Measurements from ENCODE around the gene ETV7. TPM values are rescaled to one million over a fixed set of nuclear protein-coding genes. Genes with fewer than 3 reads are reported as not detected.

ETV7 gene
- total RNA-seq, 1 donor from 2014 or later, result 0.59 TPM

DNA sequence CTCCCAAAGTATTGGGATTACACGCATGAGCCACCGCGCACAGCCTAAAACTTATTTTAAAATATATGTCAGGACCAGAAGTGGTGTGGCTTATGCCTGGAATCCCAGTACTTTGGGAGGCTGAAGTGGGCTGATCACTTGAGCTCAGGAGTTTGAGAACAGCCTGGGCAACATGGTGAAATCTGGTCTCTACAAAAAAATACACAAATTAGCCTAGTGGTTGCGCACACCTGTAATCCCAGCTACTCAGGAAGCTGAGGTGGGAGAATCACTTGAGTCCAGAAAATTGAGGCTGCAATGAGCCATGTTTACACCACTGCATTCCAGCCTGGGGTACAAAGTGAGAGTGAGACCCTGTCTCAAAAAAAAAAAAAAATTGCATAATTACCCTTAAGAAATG lies 41.4 kb upstream of the ETV7 start:
- Mint-ChIP-seq H3K4me1 (ENCODE audit: unreplicated experiment) (peaks cover 19% of the 10 kb centered on the region), H3K27ac (ENCODE audit: unreplicated experiment) (no peak overlapping the region), H3K4me3 (ENCODE audit: unreplicated experiment) (no peak overlapping the region), H3K9me3 (ENCODE audit: unreplicated experiment) (no peaks in the 10 kb centered on the region), H3K36me3 (ENCODE audit: unreplicated experiment) (no peaks in the 10 kb centered on the region), H3K27me3 (ENCODE audit: unreplicated experiment) (no peaks in the 10 kb centered on the region)
- TF ChIP-seq, protein P1, sequence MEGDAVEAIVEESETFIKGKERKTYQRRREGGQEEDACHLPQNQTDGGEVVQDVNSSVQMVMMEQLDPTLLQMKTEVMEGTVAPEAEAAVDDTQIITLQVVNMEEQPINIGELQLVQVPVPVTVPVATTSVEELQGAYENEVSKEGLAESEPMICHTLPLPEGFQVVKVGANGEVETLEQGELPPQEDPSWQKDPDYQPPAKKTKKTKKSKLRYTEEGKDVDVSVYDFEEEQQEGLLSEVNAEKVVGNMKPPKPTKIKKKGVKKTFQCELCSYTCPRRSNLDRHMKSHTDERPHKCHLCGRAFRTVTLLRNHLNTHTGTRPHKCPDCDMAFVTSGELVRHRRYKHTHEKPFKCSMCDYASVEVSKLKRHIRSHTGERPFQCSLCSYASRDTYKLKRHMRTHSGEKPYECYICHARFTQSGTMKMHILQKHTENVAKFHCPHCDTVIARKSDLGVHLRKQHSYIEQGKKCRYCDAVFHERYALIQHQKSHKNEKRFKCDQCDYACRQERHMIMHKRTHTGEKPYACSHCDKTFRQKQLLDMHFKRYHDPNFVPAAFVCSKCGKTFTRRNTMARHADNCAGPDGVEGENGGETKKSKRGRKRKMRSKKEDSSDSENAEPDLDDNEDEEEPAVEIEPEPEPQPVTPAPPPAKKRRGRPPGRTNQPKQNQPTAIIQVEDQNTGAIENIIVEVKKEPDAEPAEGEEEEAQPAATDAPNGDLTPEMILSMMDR (IDR thresholded peaks at IDR 0.05), result no peak
- DNase-seq (ENCODE audit: extremely low spot score, unreplicated experiment), result no peak

- no peak overlapping the region for H3K27ac Mint-ChIP-seq (ENCODE audit: unreplicated experiment)
- H3K4me1 Mint-ChIP-seq (ENCODE audit: unreplicated experiment), result peaks cover 16% of the 10 kb centered on the region
- H3K4me3 Mint-ChIP-seq (ENCODE audit: unreplicated experiment), result no peak overlapping the region
- TF ChIP-seq, protein P1 (IDR thresholded peaks at IDR 0.05), result no peak
- DNase-seq (ENCODE audit: extremely low spot score, unreplicated experiment), result no peak
- H3K36me3 Mint-ChIP-seq (ENCODE audit: unreplicated experiment), result no peaks in the 10 kb centered on the region
- no peaks in the 10 kb centered on the region for H3K9me3 Mint-ChIP-seq (ENCODE audit: unreplicated experiment)
- H3K27me3 Mint-ChIP-seq (ENCODE audit: unreplicated experiment), result no peaks in the 10 kb centered on the region
Observed at GRCh38 chr6:36426622-36427021, 39.2 kb upstream of the ETV7 start.

DNA sequence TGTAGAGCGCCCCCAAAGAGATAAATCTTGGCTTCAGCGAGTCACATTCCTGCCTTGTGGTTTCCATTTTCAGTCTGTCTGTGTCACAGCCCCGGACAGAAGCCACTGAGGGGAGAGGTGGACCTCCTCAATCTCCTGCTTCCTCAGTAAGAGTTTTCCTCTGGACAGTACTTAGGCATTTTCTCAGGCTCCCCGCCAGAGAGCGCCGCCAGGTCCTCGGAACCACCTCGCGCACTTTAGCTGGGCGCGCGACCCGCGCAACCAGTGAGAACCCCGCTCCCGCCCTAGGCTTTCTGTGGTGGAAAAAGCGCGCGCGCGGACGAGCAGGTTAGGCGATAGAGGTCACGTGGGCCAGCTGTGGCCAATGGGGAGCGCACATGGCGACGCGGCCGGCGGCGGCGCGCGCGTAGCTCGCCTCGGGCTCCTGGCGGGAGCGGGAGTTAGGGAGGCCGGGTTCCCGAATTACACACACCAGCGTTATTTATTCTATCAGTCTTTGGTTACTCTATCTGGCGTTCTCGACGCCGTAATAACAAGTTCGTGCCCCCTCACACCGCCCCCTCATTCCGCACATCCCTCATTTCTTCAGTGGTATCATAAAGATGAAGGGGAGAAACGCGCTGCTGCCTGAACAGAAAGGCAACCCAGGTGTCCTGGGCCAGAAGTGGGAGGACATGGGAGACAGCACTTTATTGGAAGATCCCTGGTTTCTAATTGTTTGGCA lies 35.8 kb upstream of the ETV7 start:
- H3K27ac Mint-ChIP-seq (ENCODE audit: unreplicated experiment), result peak overlapping the region; percentile 84
- H3K36me3 Mint-ChIP-seq (ENCODE audit: unreplicated experiment), result no peaks in the 10 kb centered on the region
- peak; percentile 100 for DNase-seq (ENCODE audit: extremely low spot score, unreplicated experiment)
- peaks cover 2% of the 10 kb centered on the region for H3K27me3 Mint-ChIP-seq (ENCODE audit: unreplicated experiment)
- TF ChIP-seq, protein P1 (IDR thresholded peaks at IDR 0.05), result peak; percentile 82
- peaks cover 12% of the 10 kb centered on the region for H3K4me1 Mint-ChIP-seq (ENCODE audit: unreplicated experiment)
- no peaks in the 10 kb centered on the region for H3K9me3 Mint-ChIP-seq (ENCODE audit: unreplicated experiment)
- H3K4me3 Mint-ChIP-seq (ENCODE audit: unreplicated experiment), result peak overlapping the region; percentile 83

DNA sequence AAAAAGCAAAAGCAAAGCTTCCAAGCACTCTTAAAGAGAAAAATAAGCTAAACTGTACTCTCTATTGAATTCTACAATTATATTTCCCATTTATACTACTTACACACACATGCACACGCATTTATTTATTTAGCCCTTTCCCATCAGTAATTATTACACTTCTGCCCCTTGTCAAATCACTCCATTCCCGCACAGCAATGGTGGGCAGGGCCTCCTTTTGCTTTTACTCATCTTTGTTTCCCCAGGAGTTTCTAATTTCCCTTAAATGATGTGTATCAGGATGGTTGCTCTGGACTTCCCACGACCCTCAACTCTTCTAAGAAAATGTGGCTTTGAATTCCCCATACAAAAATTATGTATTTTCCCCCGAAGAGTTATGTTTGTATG lies 35.2 kb upstream of the ETV7 start:
- DNase-seq (ENCODE audit: extremely low spot score, unreplicated experiment), result peak; percentile 11
- TF ChIP-seq, protein P1 (IDR thresholded peaks at IDR 0.05), result no peak
- peak overlapping the region; percentile 84 for H3K27ac Mint-ChIP-seq (ENCODE audit: unreplicated experiment)
- peaks cover 12% of the 10 kb centered on the region for H3K4me1 Mint-ChIP-seq (ENCODE audit: unreplicated experiment)
- H3K36me3 Mint-ChIP-seq (ENCODE audit: unreplicated experiment), result no peaks in the 10 kb centered on the region
- H3K9me3 Mint-ChIP-seq (ENCODE audit: unreplicated experiment), result no peaks in the 10 kb centered on the region
- H3K27me3 Mint-ChIP-seq (ENCODE audit: unreplicated experiment), result peaks cover 2% of the 10 kb centered on the region
- H3K4me3 Mint-ChIP-seq (ENCODE audit: unreplicated experiment), result peak overlapping the region; percentile 83

DNA sequence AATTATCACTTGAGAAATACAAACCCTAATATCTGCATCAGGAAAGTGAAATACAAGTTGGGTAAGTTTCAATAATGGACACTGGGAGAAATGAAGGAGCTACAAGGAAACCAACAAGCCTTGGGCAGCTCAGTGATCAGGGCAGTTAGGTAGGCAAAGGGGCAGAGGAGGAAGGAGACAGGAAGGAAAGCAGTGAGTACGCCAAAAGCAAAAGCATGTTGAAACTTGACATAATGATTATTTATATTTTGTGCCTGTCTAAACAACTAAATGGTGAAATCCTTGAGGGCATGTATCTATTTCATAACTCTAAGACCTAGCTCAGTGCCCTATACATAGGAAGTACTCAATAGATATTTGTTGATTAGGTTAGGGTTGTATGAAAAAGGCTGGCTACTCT lies 31.8 kb upstream of the ETV7 start:
- Mint-ChIP-seq H3K4me1 (ENCODE audit: unreplicated experiment) (peaks cover 12% of the 10 kb centered on the region), H3K27ac (ENCODE audit: unreplicated experiment) (no peak overlapping the region), H3K4me3 (ENCODE audit: unreplicated experiment) (no peak overlapping the region), H3K36me3 (ENCODE audit: unreplicated experiment) (no peaks in the 10 kb centered on the region), H3K27me3 (ENCODE audit: unreplicated experiment) (peaks cover 2% of the 10 kb centered on the region), H3K9me3 (ENCODE audit: unreplicated experiment) (no peaks in the 10 kb centered on the region)
- DNase-seq (ENCODE audit: extremely low spot score, unreplicated experiment), result no peak
- TF ChIP-seq, protein P1 (IDR thresholded peaks at IDR 0.05), result no peak
